ENCODE measurements around the gene NBEAL2.

The NBEAL2 gene

GRCh38 chr3:47007001-47007400 lies 27.5 kb downstream of the NBEAL2 start:
- TF ChIP-seq CTCF (IDR thresholded peaks at IDR 0.05; ENCODE audit: low read depth, low read length): no peak
- no peak overlapping the region for H3K4me3 ChIP-seq (ENCODE audit: low read depth, low read length)

- TF ChIP-seq CTCF (IDR thresholded peaks at IDR 0.05; ENCODE audit: low read depth, low read length): no peak
Measured at GRCh38 chr3:47007482-47008233, 28.2 kb downstream of the NBEAL2 start.

GRCh38 chr3:47008234-47008796 lies 28.8 kb downstream of the NBEAL2 start:
- no peak for TF ChIP-seq CTCF (IDR thresholded peaks at IDR 0.05; ENCODE audit: low read depth, low read length)
- no peak overlapping the region for H3K4me3 ChIP-seq (ENCODE audit: low read depth, low read length)

More at GRCh38 chr3:47007482-47008233, 28.2 kb downstream of the NBEAL2 start:
- no peak overlapping the region for H3K4me3 ChIP-seq (ENCODE audit: low read depth, low read length)

GRCh38 chr3:47008851-47009224 lies 29.4 kb downstream of the NBEAL2 start:
- no peak for TF ChIP-seq CTCF (IDR thresholded peaks at IDR 0.05; ENCODE audit: low read depth, low read length)
- H3K4me3 ChIP-seq (ENCODE audit: low read depth, low read length): peak overlapping the region; percentile 55

- no peak for TF ChIP-seq CTCF (IDR thresholded peaks at IDR 0.05; ENCODE audit: low read depth, low read length)
- H3K4me3 ChIP-seq (ENCODE audit: low read depth, low read length): peak overlapping the region; percentile 55
Measured at GRCh38 chr3:47009225-47010110, 30.0 kb downstream of the NBEAL2 start.

GRCh38 chr3:47010111-47010712 lies 30.7 kb downstream of the NBEAL2 start:
- H3K4me3 ChIP-seq (ENCODE audit: low read depth, low read length): peak overlapping the region; percentile 55; the same call in 1 of the 2 replicates
- no peak for TF ChIP-seq CTCF (IDR thresholded peaks at IDR 0.05; ENCODE audit: low read depth, low read length)

All from WI38 (cell line).